HG02938 (cell line): ENCODE results near the gene COL4A1.

Experiments
- ATAC-seq: cut with Tn5 transposase; IDR thresholded peaks from one replicate; pipeline ENCODE4 v1.9.1; 2021; ENCODE audit warnings: mild to moderate bottlenecking, moderate library complexity; ENCODE audit not compliant: unreplicated experiment

COL4A1 gene

GRCh38 chr13:110105136-110105535 is 201.8 kb downstream of the COL4A1 start:
- no peak for ATAC-seq

- no peak for ATAC-seq
Measured at GRCh38 chr13:110103534-110103933, 203.4 kb downstream of the COL4A1 start.

GRCh38 chr13:110103026-110103425 is 203.9 kb downstream of the COL4A1 start:
- ATAC-seq = no peak

GRCh38 chr13:110102053-110102452 is 204.9 kb downstream of the COL4A1 start:
- no peak for ATAC-seq

DNA sequence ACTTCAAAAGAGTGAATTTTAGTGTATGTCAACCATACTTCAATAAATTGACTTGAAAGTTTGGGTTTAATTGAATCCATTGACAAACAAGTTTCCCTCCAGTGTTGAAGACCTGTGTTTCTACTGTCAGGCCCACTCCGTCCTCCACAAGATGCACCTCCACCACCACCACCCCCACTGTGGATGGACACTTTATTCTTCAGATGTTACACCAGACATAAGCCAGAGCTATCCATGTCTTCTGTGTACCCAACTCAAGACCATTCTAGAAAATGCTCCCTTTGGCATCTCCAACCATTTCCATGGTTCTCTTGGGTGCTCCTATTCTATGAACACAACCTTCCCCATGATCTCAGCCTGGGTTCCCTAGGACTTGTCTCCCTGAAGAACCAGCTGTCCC is 207.0 kb downstream of the COL4A1 start:
- no peak for ATAC-seq
